HG02763 (cell line): Measurements from ENCODE around the gene IMMP2L.

Experiments used
- ATAC-seq: cut with Tn5 transposase; IDR thresholded peaks from one replicate; pipeline ENCODE4 v1.9.1; 2021; ENCODE audit warnings: mild to moderate bottlenecking, moderate library complexity; ENCODE audit not compliant: unreplicated experiment

IMMP2L gene

DNA sequence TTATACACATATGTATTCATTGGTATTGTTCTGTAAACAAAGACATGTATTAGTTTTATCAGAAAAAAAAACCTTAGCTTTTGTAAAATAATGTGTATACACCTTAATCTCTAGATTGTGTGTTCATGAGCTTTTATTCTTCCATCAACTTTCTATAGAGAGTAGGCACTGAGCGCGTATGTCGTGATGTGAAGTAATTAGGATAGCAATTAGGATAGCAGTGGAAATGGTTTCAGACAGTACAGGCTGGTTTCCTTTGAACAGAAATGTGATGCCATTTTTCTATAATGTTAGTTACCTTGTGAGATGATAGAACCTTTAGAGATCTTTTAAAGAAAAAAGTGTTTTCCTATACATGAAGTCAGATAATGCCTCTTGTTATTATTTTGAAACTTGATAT lies 709.0 kb downstream of the IMMP2L start:
- ATAC-seq = no peak

- no peak for ATAC-seq
Measured at GRCh38 chr7:110852156-110852940, 709.9 kb downstream of the IMMP2L start.

DNA sequence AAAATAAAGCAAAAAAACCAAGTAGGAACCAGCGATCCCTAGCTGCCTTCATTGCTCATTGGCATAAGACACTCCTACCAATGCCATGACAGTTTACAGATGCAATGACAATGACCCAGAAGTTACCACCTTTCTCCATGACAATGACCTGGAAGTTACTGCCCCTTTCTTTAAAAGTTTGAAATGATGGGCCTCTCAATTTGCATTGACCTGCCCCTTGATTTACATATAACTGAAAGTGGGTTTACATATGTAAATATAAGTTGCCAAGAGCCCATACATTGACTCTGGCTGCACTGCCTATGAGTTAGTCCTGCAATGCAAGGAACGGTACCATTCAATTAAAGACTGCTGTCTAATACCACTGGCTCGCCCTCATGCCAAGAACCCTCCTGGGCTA lies 712.1 kb downstream of the IMMP2L start:
- ATAC-seq = no peak

- ATAC-seq = no peak
Measured at GRCh38 chr7:110842796-110843195, 719.5 kb downstream of the IMMP2L start.

DNA sequence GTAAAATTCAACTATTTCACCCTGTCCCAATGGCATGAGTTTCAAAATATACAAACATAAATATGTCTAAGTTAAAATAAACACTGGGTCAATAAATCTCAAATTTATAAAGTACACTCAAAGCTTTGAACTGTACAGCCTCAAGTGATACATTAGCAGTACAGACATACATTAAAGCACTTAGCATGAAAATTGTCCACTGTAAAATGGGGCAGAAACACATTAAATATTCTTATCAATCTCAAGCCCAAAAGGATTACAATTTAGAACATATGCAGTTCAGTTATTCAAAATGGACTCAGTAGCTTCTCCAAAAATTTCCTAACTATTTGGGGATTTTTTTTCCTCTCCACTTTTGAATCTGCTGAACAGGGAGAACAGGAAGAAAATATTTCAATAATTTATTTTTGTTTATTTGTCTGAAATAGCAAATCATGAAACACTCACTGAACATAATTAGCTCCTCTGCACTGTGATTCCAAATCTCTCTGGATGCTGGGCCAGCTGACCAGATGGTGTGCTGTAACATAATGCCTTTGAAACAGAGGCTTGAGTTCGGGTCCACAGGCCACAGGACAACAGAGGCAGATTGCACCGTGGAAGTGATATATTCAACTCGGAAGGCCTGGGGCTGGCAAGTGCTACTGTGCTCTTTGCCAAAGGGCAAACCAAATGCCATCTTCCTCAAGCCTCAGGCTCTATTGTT lies 720.3 kb downstream of the IMMP2L start:
- ATAC-seq = no peak

- no peak for ATAC-seq
Measured at GRCh38 chr7:110839866-110840265, 722.4 kb downstream of the IMMP2L start.

- no peak for ATAC-seq
Measured at GRCh38 chr7:110835849-110836248, 726.4 kb downstream of the IMMP2L start.

- ATAC-seq = no peak
Measured at GRCh38 chr7:110835218-110835617, 727.1 kb downstream of the IMMP2L start.

GRCh38 chr7:110831419-110831818 lies 730.9 kb downstream of the IMMP2L start:
- no peak for ATAC-seq

DNA sequence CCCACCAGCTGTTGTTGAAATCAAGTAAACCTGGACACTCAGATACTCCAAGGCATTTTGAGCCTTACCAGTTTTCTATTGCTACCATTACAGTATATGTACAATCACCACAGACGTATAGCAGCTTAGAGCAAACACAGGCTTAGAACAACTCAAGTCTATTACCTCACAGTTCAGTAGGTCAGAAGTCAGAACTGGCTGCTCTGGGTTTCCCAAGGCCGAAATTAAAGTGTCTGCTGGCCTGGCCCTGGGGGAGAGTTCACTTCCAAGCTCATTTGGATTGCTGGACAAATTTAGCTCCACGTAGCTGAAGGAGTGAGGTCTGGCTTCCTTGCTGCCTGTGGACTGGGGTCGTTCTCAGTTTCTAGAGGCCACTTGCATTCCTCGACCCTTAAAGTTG lies 731.5 kb downstream of the IMMP2L start:
- ATAC-seq = no peak

DNA sequence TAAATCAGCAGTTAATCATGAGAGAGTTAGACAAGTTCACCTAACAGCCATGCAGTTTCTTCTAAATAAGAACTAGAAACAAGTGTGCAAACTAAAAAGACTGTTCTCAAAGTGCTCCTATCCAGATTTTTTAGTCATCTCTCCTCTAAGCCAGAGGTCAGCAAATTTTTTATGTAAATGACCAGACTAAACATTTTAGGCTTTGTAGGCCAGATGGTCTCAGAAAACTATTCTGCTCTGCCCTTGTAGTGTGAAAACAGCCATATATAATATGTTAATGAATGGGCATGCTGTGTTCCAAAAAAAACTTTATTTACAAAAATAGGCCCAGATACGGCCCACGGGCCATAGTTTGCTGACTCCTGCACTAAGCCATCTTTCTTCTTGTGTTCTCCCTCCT lies 734.4 kb downstream of the IMMP2L start:
- no peak for ATAC-seq

- ATAC-seq = no peak
Measured at GRCh38 chr7:110827287-110827855, 734.9 kb downstream of the IMMP2L start.

- ATAC-seq = no peak
Measured at GRCh38 chr7:110813986-110814385, 748.3 kb downstream of the IMMP2L start.

GRCh38 chr7:110809832-110810231 lies 752.5 kb downstream of the IMMP2L start:
- ATAC-seq = no peak

- no peak for ATAC-seq
Measured at GRCh38 chr7:110808361-110808760, 753.9 kb downstream of the IMMP2L start.

DNA sequence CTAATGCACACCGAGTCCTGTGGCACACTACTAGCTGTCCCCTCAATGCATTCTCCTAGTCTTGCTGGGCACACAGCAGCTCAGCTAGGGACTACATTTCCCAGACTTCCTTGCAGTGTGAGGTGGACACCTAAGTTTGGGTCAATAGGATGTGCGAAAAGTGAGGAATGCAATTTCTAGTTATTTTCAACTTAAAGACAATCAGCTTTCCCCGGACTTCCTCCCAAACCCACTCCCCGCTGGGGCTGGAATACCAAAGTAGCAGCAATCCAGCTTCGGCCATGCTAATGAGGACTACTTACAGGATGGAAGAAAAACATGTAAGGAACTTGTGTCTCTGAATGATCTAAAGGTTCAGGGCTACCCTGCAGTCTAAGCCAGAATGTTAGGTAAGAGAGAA lies 757.8 kb downstream of the IMMP2L start:
- ATAC-seq = no peak

- ATAC-seq = no peak
Measured at GRCh38 chr7:110803602-110804143, 758.6 kb downstream of the IMMP2L start.

- ATAC-seq = peak; percentile 61
Measured at GRCh38 chr7:110801502-110801901, 760.8 kb downstream of the IMMP2L start.

DNA sequence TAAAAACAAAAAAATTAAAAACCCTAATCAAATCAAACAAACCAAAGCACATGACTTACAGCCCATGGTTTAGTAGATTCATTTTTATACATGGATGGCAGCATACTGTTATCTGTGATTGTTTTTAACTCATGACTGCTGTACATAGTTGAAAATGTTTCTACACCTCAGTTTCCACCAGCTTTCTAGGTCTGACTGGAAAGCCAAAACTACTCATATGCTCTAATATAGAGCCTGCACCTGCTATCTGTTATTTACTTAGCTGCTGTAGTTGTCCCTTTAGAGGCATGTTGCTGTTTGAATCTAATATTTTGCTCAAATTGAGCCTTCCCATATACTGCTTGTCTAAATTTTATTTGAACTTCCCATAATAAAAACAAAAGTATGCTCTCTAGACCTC lies 761.3 kb downstream of the IMMP2L start:
- no peak for ATAC-seq

- ATAC-seq = no peak
Measured at GRCh38 chr7:110797656-110798055, 764.6 kb downstream of the IMMP2L start.

DNA sequence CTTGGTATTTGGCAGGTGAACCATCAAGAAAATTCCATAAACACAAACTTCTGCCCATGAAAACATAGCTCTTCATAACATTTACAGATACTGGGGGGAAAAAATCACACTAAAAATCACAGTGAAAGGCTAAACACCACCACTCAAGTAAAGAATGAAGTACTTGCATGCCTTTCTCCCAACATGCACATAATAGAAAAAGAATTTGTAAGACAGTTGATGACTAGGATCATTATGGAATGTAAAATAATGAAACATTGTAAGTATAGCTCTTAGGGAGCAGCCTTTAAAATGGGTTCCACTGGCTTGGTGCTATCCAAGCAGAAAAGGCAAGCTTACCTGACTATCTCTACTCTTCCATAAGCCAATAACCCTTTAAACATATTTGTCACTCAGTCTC lies 771.3 kb downstream of the IMMP2L start:
- ATAC-seq = no peak
